GM12878 (cell line): ENCODE data around the gene AFTPH. TPM values are rescaled to one million over a fixed set of nuclear protein-coding genes. Genes with fewer than 3 reads are reported as not detected.

Source experiments
- ATAC-seq: fragments of 200-7000 bp; cut with Tn5 transposase; 3 replicates; pipeline ENCODE4 v1.9.1; 2020; ENCODE audit warnings: mild to moderate bottlenecking, moderate library complexity
- BruUV-seq: library from RNA; stranded (reverse); fragments of 400-500 nt; replicated peaks from 2 replicates; lab custom pipeline; 2021; lab: Mats Ljungman, UMichigan
- CTCF ChIA-PET: fragments of 300-600 bp; sonication (Branson Sonifier 250); formaldehyde crosslinking; extraction: SDS; loops from one replicate; lab custom pipeline; 2021; ENCODE audit warnings: inconsistent platforms; lab: Yijun Ruan, JAX
- POLR2A ChIA-PET: fragments of 350-600 bp; formaldehyde crosslinking; extraction: SDS; loops from one replicate; lab custom pipeline; 2021; ENCODE audit warnings: inconsistent platforms; lab: Charles Lee
- RAD21 ChIA-PET: fragments of 300-600 bp; sonication (Branson Sonifier 250); formaldehyde crosslinking; loops from one replicate; lab custom pipeline; 2023; ENCODE audit warnings: antibody characterized with exemption; ENCODE audit not compliant: unreplicated experiment; lab: Charles Lee
- SMC1A ChIA-PET: fragments of 300-600 bp; sonication (Branson Sonifier 250); formaldehyde crosslinking; loops from one replicate; lab custom pipeline; 2023; ENCODE audit not compliant: unreplicated experiment, uncharacterized antibody; lab: Charles Lee
- DNase-seq: peaks from one replicate; pipeline ENCODE4 v3.0.0-alpha.2; 2011; ENCODE audit warnings: low read depth, low spot score
- FAIRE-seq: peaks from 3 replicates; lab custom pipeline; 2011; peaks lifted over from hg19 to GRCh38; lab: Jason Lieb, UNC
- H2AFZ ChIP-seq: 2 replicates; pipeline ENCODE4 v1.6.0; 2011; ENCODE audit warnings: low read depth, low read length, control low read depth; ENCODE audit not compliant: control insufficient read depth
- H3K27ac ChIP-seq: 2 replicates; pipeline ENCODE4 v1.5.1; 2011; ENCODE audit warnings: control low read depth; ENCODE audit not compliant: control insufficient read depth, insufficient read depth
- H3K27me3 ChIP-seq, 2 experiments: replicated peaks in 1 of 2; 2 replicates each; pipeline versions ENCODE4 v1.6.0 to v1.6.1; 2011; ENCODE audit warnings: low read length in 1 of 2; ENCODE audit not compliant: control insufficient read depth in 2 of 2, insufficient read depth in 2 of 2
- H3K36me3 ChIP-seq, 2 experiments: 2 replicates each; pipeline ENCODE4 v1.5.1; 2011; ENCODE audit warnings: low read length in 1 of 2; ENCODE audit not compliant: control insufficient read depth in 2 of 2, insufficient read depth in 2 of 2
- H3K4me1 ChIP-seq: 2 replicates; pipeline ENCODE4 v1.6.1; 2011; ENCODE audit warnings: mild to moderate bottlenecking, low read length, moderate library complexity, mixed read lengths; ENCODE audit not compliant: control insufficient read depth, insufficient read depth
- H3K4me2 ChIP-seq: 2 replicates; pipeline ENCODE4 v1.6.0; 2011; ENCODE audit warnings: control low read depth; ENCODE audit not compliant: control insufficient read depth, insufficient read depth
- H3K4me3 ChIP-seq: fragments of 200-600 bp; sonication (generic); 2 replicates; pipeline ENCODE4 v1.5.1; 2016
- H3K79me2 ChIP-seq: 2 replicates; pipeline ENCODE4 v1.6.0; 2011; ENCODE audit warnings: low read length; ENCODE audit not compliant: control insufficient read depth, insufficient read depth
- H3K9ac ChIP-seq: 2 replicates; pipeline ENCODE4 v1.8.0; 2011; ENCODE audit warnings: low read length, control low read depth, mixed read lengths; ENCODE audit not compliant: control insufficient read depth, insufficient read depth
- H3K9me3 ChIP-seq: replicated peaks from 3 replicates; pipeline ENCODE4 v1.5.1; 2011; ENCODE audit warnings: mild to moderate bottlenecking, low read length; ENCODE audit not compliant: control insufficient read depth, insufficient read depth
- H4K20me1 ChIP-seq: 2 replicates; pipeline ENCODE4 v1.6.0; 2011; ENCODE audit not compliant: control insufficient read depth, insufficient read depth
- CBX3 ChIP-seq: fragments of 200-600 bp; sonication (generic); IDR thresholded peaks from 2 replicates; pipeline ENCODE4 v1.6.1; 2016; ENCODE audit warnings: low read depth, borderline replicate concordance
- CHD1 ChIP-seq: IDR thresholded peaks from 2 replicates; pipeline ENCODE4 v1.6.1; 2012; ENCODE audit warnings: low read depth, low read length, improper control_type of control experiment
- EGR1 ChIP-seq, 2 experiments: IDR thresholded peaks; 1 replicate in 1 of 2; 2 replicates in 1 of 2; pipeline ENCODE4 v1.6.1; 2011 to 2012; ENCODE audit warnings: low read depth in 2 of 2, low read length in 2 of 2, borderline replicate concordance in 1 of 2, mild to moderate bottlenecking in 1 of 2, moderate library complexity in 1 of 2
- FOXK2 ChIP-seq: fragments of 450-650 bp; IDR thresholded peaks from 2 replicates; pipeline ENCODE4 v1.6.1; 2017; ENCODE audit warnings: mild to moderate bottlenecking, moderate library complexity
- JUND ChIP-seq: IDR thresholded peaks from 2 replicates; pipeline ENCODE4 v1.6.1; 2012; ENCODE audit warnings: low read depth, mild to moderate bottlenecking, low read length, improper control_type of control experiment, moderate library complexity
- NFXL1 ChIP-seq: fragments of 450-650 bp; IDR thresholded peaks from 2 replicates; pipeline ENCODE4 v1.6.1; 2017; ENCODE audit warnings: antibody characterized with exemption, mild to moderate bottlenecking, borderline replicate concordance
- NRF1 ChIP-seq: conservative IDR thresholded peaks from 2 replicates; pipeline ENCODE4 v1.6.1; 2011; ENCODE audit warnings: mild to moderate bottlenecking, low read depth, low read length, improper control_type of control experiment
- POLR2AphosphoS2 ChIP-seq: IDR thresholded peaks from 2 replicates; pipeline ENCODE4 v1.6.1; 2011; ENCODE audit warnings: low read depth, mild to moderate bottlenecking, low read length, improper control_type of control experiment, moderate library complexity
- SIN3A ChIP-seq: IDR thresholded peaks from 2 replicates; pipeline ENCODE4 v1.6.1; 2012; ENCODE audit warnings: low read depth, low read length, improper control_type of control experiment
- SUPT20H ChIP-seq: IDR thresholded peaks from 2 replicates; pipeline ENCODE4 v1.6.1; 2011; ENCODE audit warnings: low read depth, mild to moderate bottlenecking, low read length, moderate library complexity, borderline replicate concordance; ENCODE audit not compliant: control insufficient read depth
- TARDBP ChIP-seq: IDR thresholded peaks from 2 replicates; pipeline ENCODE4 v1.6.1; 2016; ENCODE audit warnings: borderline replicate concordance
- YY1 ChIP-seq: IDR thresholded peaks from 2 replicates; pipeline ENCODE4 v1.6.1; 2011; ENCODE audit warnings: low read depth, mild to moderate bottlenecking, low read length
- ZBED1 ChIP-seq: IDR thresholded peaks from 2 replicates; pipeline ENCODE4 v1.6.1; 2016; ENCODE audit warnings: borderline replicate concordance
- ZSCAN29 ChIP-seq: fragments of 450-650 bp; IDR thresholded peaks from 2 replicates; pipeline ENCODE4 v1.6.1; 2017; ENCODE audit warnings: mild to moderate bottlenecking, moderate library complexity
- WGBS: methylation state at CpG from one replicate; pipeline ENCODE4 v1.1.6; 2016; ENCODE audit warnings: low lambda C conversion rate; ENCODE audit not compliant: insufficient replicate concordance, insufficient coverage; ENCODE audit errors: missing lambda C conversion rate; 5-methylcytosine and 5-hydroxymethylcytosine counted together
- in situ Hi-C: fragments of 300-500 bp; cut with MboI; formaldehyde crosslinking; loops from 9 replicates; pipeline ENCODE4 v1.14.3; 2018; ENCODE audit warnings: mixed read lengths
- intact Hi-C: fragments of 100-400 bp; cut with micrococcal nuclease; formaldehyde crosslinking; loops from one replicate; pipeline ENCODE4 v1.14.2; 2022; ENCODE audit not compliant: unreplicated experiment
- polyA plus RNA-seq, 11 experiments: library from polyadenylated mRNA; depleted of rRNA in 4 of 11; unstranded in 6 of 11; stranded (reverse) in 5 of 11; fragments of >200 nt; fragmentation: Nextera tagmentation in 4 of 11; fragmentation: Illumina TruSeq in 1 of 11; extraction: Ambion mirVana in 4 of 11; extraction: Trizol in 1 of 11; gene quantifications; 1 replicate in 1 of 11; 2 replicates in 10 of 11; pipeline versions ENCODE4 v1.2.1 to v1.2.3, GENCODE V29; 2011 to 2016; ENCODE audit warnings: inconsistent platforms in 2 of 11, missing spikeins in 2 of 11, low read depth in 1 of 11
- total RNA-seq, 4 experiments: library from RNA; depleted of rRNA in 3 of 4; stranded (reverse); fragments of >200 nt in 3 of 4; fragmentation: Illumina TruSeq in 1 of 4; extraction: Trizol in 1 of 4; gene quantifications; 2 replicates each; pipeline versions ENCODE4 v1.2.1 to v1.2.3, GENCODE V29; 2013 to 2021
- TF ChIP-seq, protein P1 (sequence below): IDR thresholded peaks from 2 replicates; pipeline ENCODE4 v1.6.1; 2012; ENCODE audit warnings: low read depth, low read length, improper control_type of control experiment

The AFTPH gene
- total and polyA plus RNA-seq, 10 of the 15 experiments (the other 5 are each of a cell fraction or from before 2014, with no cell fraction given): 25.6 to 77.3 (median 39.5) TPM

DNA sequence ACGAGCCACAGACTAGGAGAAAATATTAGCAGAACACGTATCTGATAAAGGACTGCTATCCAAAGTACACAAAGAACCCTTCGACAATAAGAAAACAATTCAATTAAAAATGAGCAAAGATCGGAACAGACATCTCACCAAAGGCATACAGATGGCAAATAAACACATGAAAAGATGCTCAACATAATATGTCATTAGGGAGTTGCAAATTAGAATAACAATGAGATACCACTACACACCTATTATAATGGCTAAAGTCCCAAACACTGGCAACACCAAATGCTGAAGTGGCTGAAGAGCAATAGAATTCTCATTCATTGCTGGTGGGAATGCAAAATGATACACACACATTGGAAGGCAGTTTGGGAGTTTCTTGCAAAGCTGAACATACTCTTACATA is 96.5 kb downstream of the AFTPH start:
- H2AFZ ChIP-seq: no peak overlapping the region
- no peaks in the 10 kb centered on the region for H3K79me2 ChIP-seq
- no peak overlapping the region for H3K9ac ChIP-seq
- WGBS: 70% methylated on average over 4 of the region's 4 CpGs
- no peaks in the 10 kb centered on the region for H3K9me3 ChIP-seq
- no peaks in the 10 kb centered on the region for H4K20me1 ChIP-seq
- H3K27me3 ChIP-seq: no peaks in the 10 kb centered on the region
- intact Hi-C loops: no loop called here
- ChIA-PET CTCF (interaction anchor here (1.2 to 1.3 kb wide), 2 partner anchors 12 to 571 kb away, joined by 3 read pairs; no protein-coding TSS in a partner anchor), POLR2A (no interaction called here), SMC1A (interaction anchor here (0.8 to 5.4 kb wide), 5 partner anchors 14 to 168 kb away, joined by 3 to 35 read pairs (median 3); no protein-coding TSS in a partner anchor), RAD21 (interaction anchor here (1.6 kb wide), 1 partner anchor 16 kb away, joined by 3 read pairs; no protein-coding TSS in a partner anchor)
- BruUV-seq: no TSS peak
- TF ChIP-seq NFXL1 (no peak), EGR1 (IDR thresholded peaks at IDR 0.05; ENCODE audit: borderline replicate concordance in 1 of 2, low read depth in 2 of 2, low read length in 2 of 2) (no peak), NRF1 (no peak), CHD1 (no peak), FOXK2 (no peak), CBX3 (no peak), ZSCAN29 (no peak), TARDBP (no peak), ZBED1 (no peak), JUND (no peak), POLR2AphosphoS2 (no peak), SUPT20H (no peak), SIN3A (no peak), YY1 (no peak)
- TF ChIP-seq, protein P1, sequence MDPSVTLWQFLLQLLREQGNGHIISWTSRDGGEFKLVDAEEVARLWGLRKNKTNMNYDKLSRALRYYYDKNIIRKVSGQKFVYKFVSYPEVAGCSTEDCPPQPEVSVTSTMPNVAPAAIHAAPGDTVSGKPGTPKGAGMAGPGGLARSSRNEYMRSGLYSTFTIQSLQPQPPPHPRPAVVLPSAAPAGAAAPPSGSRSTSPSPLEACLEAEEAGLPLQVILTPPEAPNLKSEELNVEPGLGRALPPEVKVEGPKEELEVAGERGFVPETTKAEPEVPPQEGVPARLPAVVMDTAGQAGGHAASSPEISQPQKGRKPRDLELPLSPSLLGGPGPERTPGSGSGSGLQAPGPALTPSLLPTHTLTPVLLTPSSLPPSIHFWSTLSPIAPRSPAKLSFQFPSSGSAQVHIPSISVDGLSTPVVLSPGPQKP: no peak
- no peak overlapping the region for H3K4me3 ChIP-seq
- H3K4me1 ChIP-seq: 0 out of 2 replicates have a peak, but pooled peaks cover 3% of the 10 kb centered on the region
- in situ Hi-C loops: no loop called here
- no peaks in the 10 kb centered on the region for H3K36me3 ChIP-seq
- no peak overlapping the region for H3K4me2 ChIP-seq
- no peak overlapping the region for H3K27ac ChIP-seq
- FAIRE-seq (no peak), DNase-seq (no peak), ATAC-seq (no peak)
